Activated CD4-positive, CD25-positive, alpha-beta regulatory T cell treated with anti-CD3 and anti-CD28 coated beads, Interleukin-2, amount 50 U/mL, for 24 hours (primary cell): ENCODE measurements around the gene ZSCAN31.
"Not testable (repeated sequence)": the region's sequence is repeated elsewhere in the genome, so short reads cannot be mapped to it uniquely, and the experiment has no call there.

Source experiments
- ATAC-seq, 2 donors: fragments of 150-1000 bp; cut with Tn5 transposase; one replicate each; pipeline ENCODE4 v1.10.0; 2021; ENCODE audit warnings: mild to moderate bottlenecking in 1 of 2, moderate library complexity in 1 of 2

ZSCAN31 gene

DNA sequence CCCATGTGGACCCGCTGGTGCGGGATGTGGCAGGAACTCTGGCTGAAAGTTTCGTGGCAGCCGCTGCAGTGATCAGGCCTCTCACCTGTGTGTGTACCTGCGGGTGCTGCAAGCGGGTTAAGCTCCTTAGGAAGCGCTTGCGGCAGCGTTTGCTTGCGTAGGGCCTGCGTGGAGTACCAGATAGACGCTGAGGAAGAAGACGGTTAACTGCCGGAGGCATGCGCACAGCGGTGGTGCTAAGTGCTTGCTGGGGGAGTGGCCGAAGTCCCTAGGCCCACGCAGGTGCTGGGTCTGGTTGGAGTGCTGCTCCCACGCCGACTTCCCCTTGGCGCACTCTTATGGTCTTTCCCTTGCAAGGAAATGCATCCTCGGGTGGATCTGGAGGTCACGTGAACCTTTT is 23.0 kb downstream of the ZSCAN31 start:
- ATAC-seq, result no peak

DNA sequence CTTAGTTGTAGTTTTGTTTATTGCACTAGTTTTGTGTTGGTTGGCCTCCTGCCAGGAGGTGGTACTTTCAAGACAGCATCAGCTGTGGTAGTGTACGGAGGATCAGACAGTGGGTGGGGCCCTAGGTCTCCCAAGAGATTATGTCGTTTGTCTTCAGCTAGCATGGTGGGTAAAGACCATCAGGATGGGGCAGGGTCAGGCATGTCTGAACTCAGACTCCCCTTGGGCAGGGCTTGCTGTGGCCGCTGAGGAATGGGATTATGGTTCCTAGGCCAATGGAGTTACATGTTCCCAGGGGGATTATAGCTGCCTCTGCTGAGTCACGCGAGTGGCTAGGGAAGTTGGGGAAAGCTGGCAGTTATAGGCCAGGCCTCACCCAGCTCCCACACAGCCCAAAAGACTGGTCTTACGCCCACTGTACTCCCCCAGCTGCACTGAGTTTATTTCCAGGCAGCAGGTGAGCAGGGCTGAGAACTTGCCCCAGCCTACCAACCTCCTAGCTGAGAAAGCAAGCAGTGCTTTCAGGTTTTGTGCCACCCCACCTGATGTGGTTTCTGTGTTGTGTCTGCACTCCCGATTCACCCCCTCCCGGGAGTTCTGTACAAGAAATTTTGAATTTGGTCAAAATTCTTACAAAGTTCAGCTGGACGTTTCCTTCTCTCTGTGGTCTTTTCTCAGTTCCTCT is 24.7 kb downstream of the ZSCAN31 start:
- no peak for ATAC-seq

DNA sequence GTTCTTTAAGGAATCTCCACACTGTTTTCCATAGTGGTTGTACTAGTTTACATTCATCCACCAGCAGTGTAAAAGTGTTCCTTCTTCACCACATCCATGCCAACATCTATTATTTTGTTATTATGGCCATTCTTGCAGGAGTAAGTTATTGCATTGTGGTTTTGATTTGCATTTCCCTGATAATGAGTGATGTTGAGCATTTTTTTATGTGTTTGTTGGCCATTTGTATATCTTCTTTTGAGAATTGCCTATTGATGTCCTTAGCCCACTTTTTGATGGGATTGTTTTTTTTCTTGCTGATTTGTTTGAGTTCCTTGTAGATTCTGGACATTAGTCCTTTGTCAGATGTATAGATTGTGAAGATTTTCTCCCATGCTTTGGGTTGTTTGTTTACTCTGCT is 29.6 kb downstream of the ZSCAN31 start:
- ATAC-seq, result not testable (repeated sequence)

DNA sequence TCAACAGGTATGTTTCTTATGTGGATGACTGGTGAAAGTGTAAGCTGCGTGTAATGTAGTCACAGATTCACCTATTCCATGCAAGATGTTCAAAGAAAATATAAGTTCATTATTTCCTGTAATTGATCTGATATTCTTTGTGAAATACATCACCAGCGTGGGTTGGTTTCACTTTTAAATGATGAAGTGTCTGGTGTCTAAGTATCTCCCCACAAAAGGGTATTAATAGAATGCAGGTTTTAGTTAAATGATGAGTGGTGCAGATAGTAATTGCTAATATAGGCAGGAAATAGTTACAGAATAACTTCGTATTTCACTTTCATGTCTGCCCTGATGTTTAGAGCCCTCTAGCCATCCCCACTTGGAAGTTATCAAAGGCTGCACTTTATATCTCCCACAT is 32.4 kb downstream of the ZSCAN31 start:
- peak; percentile 91 to 93 for ATAC-seq

DNA sequence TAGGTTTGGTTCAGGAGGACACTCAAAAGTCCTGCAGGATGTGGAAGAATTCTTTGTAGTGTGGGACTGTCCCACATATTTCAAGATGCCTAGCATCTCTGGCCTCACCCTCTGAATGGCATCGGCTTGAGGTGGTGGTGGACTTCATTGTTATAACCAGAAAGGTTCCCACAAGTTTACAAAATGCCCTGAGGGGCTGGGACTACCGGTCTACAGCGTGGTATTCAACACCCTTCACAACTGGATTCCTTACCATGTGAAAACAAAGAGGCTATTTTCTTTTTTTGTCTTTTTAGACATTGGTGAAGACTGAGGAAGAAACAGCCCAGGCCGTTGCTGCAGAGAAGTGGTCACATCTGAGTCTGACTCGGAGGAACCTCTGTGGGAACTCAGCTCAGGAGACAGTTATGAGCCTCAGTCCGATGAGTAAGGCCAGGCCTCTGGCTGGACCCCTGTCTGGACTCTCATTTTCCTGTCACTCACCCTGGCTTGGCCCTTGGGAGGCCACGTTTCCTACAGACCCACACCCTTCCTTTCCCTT is 39.4 kb downstream of the ZSCAN31 start:
- ATAC-seq, result no peak

DNA sequence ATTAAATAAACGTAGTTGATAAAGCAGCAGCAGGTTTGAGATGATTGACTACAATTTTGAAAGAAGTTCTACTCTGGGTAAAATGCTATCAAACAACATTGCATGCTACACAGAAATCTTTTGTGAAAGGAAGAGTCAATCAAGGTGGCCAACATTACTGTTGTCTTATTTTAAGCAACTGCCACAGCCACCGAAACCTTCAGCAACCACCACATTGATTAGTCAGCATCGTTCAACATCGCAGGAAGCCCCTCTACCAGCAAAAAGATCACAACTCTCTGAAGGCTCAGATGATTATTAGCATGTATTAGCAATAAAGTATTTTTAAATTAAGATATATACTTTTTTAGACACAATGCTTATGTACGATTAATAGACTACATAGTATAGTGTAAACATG is 40.6 kb downstream of the ZSCAN31 start:
- ATAC-seq, result no peak

DNA sequence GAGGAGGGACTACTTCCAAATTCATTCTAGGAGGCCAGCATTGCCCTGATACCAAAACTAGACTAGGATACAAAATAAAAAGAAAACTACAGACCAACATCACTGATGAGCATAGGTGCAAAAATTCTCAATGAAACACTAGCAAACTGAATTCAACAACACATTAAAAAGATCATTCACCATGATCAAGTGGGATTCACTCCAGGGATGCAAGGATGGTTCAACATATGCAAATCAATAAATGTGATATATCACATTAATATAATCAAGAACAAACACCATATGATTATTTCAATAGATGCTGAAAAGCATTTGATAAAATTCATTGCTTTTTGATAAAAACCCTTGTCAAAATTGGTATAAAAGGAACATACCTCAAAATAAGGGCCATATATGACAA is 44.4 kb downstream of the ZSCAN31 start:
- no peak for ATAC-seq

DNA sequence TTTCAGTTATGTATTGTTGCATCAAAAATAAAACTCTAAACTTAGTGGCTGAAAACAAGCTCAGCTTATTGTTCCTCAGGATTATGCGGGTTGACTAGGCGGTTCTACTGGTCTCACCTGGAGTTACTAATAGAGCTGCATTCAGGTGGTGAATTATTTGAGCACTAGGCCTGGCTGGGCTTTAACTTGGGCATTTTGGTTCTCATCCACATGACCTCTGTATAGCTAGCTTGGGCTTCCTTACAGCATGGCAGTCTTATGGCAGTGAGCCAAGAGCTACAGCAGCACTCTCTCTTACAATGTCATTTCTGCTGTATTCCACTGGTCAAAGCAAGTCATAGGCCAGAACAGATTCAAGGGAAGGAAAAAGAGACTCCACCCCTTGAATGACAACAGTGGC is 53.0 kb downstream of the ZSCAN31 start:
- no peak for ATAC-seq

DNA sequence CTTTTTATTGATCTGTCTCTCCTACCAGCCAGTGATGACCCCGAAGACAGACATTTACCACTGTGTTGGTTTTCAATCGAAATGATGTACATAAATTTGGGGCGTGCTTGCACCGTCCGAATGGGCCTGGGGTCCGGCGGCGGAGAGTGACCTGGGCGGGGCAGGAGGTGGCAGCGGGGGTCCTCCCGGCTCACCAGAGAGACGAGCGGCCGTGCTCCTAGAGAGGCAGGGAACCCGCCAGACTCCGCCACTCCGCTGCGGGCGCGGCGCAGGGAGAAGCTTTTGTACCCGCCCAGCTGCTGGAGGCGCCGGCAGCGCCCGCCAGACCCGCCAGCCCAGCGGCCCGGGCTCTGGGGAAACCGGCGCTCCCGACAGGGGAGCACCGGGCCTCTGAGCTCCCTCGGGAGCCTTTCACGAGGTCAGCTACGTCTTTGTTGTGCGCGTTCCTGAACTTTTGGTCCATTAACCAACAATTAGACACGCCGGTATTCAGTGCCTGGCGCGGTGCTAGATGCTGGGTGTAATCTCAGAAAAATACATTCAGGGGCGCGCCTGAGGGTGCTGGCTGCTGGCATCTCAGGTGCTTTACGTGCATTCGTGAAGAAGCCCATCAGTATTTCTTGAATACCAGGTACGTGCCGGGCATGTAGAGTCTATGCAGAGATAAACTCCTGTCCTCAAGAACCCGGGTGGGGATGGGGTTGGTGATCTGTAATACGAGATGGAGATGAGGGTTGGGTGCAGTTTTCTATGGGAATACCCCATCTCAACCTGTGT is 54.5 kb downstream of the ZSCAN31 start, which contains the start of gene PGBD1:
PGBD1 (plus strand) TSS at position 285 of the 777 bp plus-strand sequence. CDS start 2,242 bp downstream, outside the sequence.
- ATAC-seq, result peak; percentile 84 to 87

DNA sequence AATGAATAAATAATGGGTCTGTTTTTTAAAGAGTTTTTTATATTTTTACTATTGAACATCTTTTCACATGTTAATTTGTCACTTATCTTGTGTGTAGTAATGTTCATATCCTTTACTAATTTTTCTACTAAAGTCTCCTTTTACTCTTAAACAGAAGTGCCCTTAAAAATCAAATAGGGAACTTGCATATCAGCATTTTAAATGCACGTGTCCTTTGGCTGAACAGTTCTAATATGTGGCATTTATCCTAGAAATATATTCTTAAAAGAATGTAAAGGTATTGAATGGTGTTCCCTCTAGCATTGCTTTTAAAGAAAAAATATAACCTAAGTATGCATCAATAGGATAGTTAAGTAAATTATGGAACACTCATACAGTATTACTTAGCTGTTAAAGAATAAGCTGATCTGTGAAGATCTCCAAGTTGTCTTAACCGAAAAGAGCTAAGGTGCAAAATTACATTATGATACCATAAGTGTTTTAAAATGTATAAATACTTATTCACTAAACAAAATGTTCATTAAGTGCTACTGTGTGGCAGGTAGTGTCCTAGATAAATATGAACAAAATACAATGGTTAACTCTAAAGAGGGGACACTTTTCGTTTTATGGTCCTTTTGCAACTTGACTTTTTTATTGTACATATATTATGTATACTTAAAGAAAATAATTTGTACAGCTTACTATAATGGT is 55.2 kb downstream of the ZSCAN31 start:
- ATAC-seq, result no peak

DNA sequence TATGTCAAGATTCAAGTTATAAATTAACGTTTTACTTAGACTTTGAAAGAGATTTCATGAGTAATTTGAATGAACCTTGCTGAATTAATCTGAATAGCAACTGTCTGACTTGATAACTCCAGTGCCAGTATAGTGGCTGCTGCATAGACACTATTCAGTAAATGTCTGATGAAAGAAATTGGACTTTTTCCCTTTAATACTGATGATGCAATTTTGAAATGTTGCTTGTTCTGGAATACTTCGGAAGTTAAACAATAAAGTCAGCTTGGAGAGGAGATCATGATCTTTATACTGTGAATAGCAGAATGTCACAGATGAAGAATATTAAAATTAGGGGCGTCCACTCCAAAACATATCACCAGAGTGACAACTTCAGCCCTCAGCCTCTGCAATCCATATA is 58.2 kb downstream of the ZSCAN31 start:
- no peak for ATAC-seq

DNA sequence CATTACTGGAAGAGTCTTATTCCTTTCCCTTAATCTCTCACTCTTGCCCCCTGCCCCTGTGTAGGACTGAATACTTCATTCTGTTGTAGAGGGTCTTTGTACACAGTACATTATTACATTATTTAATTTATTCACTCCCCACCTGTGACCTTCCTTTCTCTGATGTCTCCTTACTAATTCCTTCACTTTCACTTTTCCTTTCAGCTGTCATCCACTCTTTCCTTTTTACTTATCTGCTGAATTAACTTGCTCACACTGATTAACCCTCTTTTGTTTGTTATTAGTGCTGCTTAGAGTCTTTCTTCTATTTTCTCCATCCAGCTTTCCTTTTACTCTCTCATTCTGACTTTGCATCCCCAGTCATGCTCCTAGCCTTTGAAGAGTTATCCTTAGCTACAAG is 61.1 kb downstream of the ZSCAN31 start:
- ATAC-seq, result no peak
